Osteocyte (in vitro differentiated cells): Measurements from ENCODE around the gene ATP11A. TPM values are rescaled to one million over a fixed set of nuclear protein-coding genes. Genes with fewer than 3 reads are reported as not detected.
A peak's percentile ranks its signal among the peaks of the same experiment; 100 is the strongest.

Experiments
- DNase-seq: peaks from one replicate; pipeline ENCODE4 v3.0.0; 2021; ENCODE audit warnings: mixed read lengths; ENCODE audit not compliant: unreplicated experiment; ENCODE audit errors: extremely low spot score
- H3K27ac Mint-ChIP-seq: one replicate; pipeline ENCODE4 v1.8.0; 2021; ENCODE audit warnings: mild to moderate bottlenecking, mixed read lengths; ENCODE audit not compliant: unreplicated experiment
- H3K27me3 Mint-ChIP-seq: one replicate; pipeline ENCODE4 v1.8.0; 2021; ENCODE audit warnings: mixed read lengths; ENCODE audit not compliant: unreplicated experiment
- H3K36me3 Mint-ChIP-seq: one replicate; pipeline ENCODE4 v1.8.0; 2021; ENCODE audit warnings: mixed read lengths; ENCODE audit not compliant: unreplicated experiment
- H3K4me1 Mint-ChIP-seq: one replicate; pipeline ENCODE4 v1.8.0; 2021; ENCODE audit warnings: mixed read lengths; ENCODE audit not compliant: unreplicated experiment
- H3K4me3 Mint-ChIP-seq: one replicate; pipeline ENCODE4 v1.8.0; 2021; ENCODE audit warnings: mild to moderate bottlenecking, moderate library complexity, mixed read lengths; ENCODE audit not compliant: unreplicated experiment
- H3K9me3 Mint-ChIP-seq: one replicate; pipeline ENCODE4 v1.8.0; 2021; ENCODE audit warnings: mixed read lengths; ENCODE audit not compliant: unreplicated experiment
- total RNA-seq: library from RNA; stranded (reverse); gene quantifications from 2 replicates; pipeline ENCODE4 v1.2.1, GENCODE V29; 2021
- TF ChIP-seq, protein P1 (sequence below): fragments of 200-600 bp; sonication (generic); IDR thresholded peaks from 2 replicates; pipeline ENCODE4 v1.5.0; 2021; ENCODE audit warnings: antibody characterized with exemption, mild to moderate bottlenecking, moderate library complexity

The ATP11A gene
- total RNA-seq, 1 donor from 2014 or later = 15.7 TPM

DNA sequence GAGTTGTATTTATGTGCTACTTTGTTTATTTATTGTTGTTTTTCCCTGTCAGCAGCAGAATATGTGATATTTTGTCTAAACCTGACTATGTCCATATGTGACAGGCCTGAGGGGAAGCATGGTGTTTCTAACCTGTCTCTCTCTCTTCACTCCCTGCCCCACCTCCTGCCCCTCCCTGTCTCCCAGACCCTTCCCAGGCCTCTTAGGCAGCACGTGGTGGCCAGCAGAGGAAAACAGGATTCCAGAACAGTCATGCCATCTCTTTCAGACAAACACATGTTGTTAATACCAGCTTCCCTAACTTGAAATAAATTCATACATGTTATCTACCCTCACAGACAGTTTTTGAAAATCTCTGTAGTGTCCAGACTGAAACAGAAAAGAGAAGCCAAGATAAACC is 31.0 kb upstream of the ATP11A start:
- Mint-ChIP-seq H3K27ac (peak overlapping the region; percentile 15), H3K4me1 (peaks cover 16% of the 10 kb centered on the region), H3K27me3 (peaks cover 3% of the 10 kb centered on the region), H3K4me3 (no peak overlapping the region), H3K9me3 (peaks cover 4% of the 10 kb centered on the region), H3K36me3 (no peaks in the 10 kb centered on the region)
- TF ChIP-seq, protein P1, sequence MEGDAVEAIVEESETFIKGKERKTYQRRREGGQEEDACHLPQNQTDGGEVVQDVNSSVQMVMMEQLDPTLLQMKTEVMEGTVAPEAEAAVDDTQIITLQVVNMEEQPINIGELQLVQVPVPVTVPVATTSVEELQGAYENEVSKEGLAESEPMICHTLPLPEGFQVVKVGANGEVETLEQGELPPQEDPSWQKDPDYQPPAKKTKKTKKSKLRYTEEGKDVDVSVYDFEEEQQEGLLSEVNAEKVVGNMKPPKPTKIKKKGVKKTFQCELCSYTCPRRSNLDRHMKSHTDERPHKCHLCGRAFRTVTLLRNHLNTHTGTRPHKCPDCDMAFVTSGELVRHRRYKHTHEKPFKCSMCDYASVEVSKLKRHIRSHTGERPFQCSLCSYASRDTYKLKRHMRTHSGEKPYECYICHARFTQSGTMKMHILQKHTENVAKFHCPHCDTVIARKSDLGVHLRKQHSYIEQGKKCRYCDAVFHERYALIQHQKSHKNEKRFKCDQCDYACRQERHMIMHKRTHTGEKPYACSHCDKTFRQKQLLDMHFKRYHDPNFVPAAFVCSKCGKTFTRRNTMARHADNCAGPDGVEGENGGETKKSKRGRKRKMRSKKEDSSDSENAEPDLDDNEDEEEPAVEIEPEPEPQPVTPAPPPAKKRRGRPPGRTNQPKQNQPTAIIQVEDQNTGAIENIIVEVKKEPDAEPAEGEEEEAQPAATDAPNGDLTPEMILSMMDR = no peak
- no peak for DNase-seq

DNA sequence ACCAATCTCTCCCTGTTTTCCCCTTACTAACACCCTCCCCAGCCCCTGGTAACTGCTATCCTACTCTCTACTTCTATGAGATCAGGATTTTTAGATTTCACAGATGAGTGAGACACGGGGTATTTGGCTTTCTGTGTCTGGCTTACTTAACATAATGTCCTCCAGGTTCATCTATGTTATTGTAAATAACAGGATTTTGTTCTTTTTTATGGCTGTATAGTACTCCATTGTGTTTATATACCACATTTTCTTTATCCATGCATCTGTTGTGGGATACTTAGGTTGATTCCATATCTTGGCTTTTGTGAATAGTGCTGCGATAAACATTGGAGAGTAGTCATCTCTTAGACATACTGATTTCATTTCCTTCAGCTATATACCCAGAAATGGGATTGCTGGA is 28.5 kb upstream of the ATP11A start:
- no peak for DNase-seq
- Mint-ChIP-seq H3K4me3 (no peak overlapping the region), H3K9me3 (peaks cover 4% of the 10 kb centered on the region), H3K27ac (no peak overlapping the region), H3K27me3 (peaks cover 3% of the 10 kb centered on the region), H3K36me3 (no peaks in the 10 kb centered on the region), H3K4me1 (peaks cover 16% of the 10 kb centered on the region)
- TF ChIP-seq, protein P1 = no peak

DNA sequence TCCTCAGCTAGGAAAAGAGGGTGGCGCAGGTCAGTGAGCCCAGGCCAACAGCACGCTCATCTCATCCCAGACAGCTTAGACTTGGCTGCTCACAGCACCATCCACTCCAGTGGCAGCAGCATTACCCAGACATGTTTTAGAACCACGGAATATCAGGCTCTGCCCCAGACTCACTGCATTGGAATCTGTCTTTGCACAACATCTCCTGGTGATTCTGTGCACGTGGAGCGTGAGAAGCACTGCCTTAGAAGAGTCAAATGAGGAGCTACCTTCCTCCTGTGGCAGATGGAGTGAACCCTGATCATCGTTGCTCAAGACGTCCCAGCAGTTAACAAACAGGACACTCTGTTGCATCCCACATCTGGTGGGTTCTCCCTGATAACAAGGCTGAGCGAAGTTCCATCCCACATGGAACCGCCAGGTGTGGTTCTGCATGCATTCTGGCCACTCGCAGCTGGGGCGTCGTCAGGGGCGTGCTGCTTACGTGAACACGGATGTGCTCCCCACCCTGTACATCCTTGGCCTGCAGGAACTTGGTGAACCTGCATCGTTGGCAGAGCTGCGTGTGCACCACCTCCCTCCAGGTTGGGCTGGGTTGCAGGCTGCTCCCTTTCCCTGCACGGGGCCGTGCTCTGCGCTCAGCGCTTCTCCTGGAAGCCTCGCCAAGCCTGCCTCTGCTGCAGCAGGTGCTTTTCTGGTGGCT is 25.2 kb upstream of the ATP11A start:
- peaks cover 4% of the 10 kb centered on the region for H3K9me3 Mint-ChIP-seq
- TF ChIP-seq, protein P1 = no peak
- H3K36me3 Mint-ChIP-seq = no peaks in the 10 kb centered on the region
- DNase-seq = no peak
- no peaks in the 10 kb centered on the region for H3K4me1 Mint-ChIP-seq
- peaks cover 11% of the 10 kb centered on the region for H3K27me3 Mint-ChIP-seq
- H3K27ac Mint-ChIP-seq = no peak overlapping the region
- no peak overlapping the region for H3K4me3 Mint-ChIP-seq

DNA sequence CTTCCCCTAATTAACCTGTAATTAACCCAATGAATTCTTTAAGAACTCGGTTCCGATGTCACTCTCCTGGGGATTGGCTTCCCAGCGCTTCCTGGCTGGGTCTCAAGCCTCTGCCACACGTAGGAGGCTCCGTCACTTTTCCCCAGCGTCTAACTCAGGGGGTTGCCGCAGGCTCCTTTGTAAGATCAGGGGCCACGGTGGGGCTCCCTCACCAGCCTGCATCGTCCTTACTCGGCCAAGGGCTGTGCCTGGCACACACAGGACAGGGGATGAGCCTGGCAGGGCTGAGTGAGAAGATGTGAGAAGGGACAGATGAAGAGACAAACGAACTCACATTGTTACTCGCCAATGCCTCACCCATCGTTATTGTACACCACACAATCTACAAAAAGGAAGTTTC is 20.9 kb upstream of the ATP11A start:
- Mint-ChIP-seq H3K4me3 (no peak overlapping the region), H3K36me3 (no peaks in the 10 kb centered on the region), H3K9me3 (no peaks in the 10 kb centered on the region), H3K4me1 (no peaks in the 10 kb centered on the region), H3K27me3 (peaks cover 35% of the 10 kb centered on the region), H3K27ac (no peak overlapping the region)
- TF ChIP-seq, protein P1 = no peak
- no peak for DNase-seq

DNA sequence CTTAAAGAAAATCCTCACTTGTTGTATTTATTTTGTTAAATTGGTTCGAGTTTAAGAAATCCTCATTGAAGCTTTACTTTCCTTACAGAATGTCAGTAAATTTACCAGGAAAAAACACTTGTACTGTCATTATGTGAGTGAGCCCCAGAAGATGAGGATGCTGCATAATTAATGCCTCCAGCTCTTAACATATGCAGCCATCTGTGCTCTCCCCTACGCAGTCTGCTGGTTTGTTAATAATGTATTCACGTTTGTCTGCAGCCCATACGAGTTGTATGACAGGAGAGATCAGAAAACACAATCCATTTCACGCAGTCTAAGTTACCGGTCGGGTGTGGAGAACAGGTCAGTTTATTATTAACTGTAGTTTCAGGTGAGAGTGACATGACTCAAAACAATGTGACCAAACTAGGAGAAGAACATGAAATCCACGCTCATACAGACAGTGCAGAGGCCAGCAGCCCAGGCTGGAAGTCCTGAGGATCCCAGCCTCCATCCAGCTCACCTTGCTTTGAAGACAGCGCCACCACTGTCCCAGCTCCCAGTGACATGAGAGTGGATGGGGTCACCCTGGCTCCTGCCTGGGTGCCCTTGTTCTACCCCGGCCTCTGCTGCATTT is 19.8 kb upstream of the ATP11A start:
- Mint-ChIP-seq H3K4me1 (no peaks in the 10 kb centered on the region), H3K27ac (no peak overlapping the region), H3K9me3 (no peaks in the 10 kb centered on the region), H3K27me3 (peaks cover 37% of the 10 kb centered on the region), H3K36me3 (no peaks in the 10 kb centered on the region), H3K4me3 (no peak overlapping the region)
- no peak for DNase-seq
- TF ChIP-seq, protein P1 = no peak
